Breast epithelium (tissue), 3 donors: ENCODE data around the gene RPS17.

Experiments
- CTCF ChIP-seq, 3 donors: fragments of 450-650 bp; IDR thresholded peaks; one replicate each; pipeline ENCODE4 v1.5.1; 2016 to 2017; ENCODE audit warnings: antibody characterized with exemption in 3 of 3, mild to moderate bottlenecking in 3 of 3, moderate library complexity in 3 of 3
- POLR2A ChIP-seq: fragments of 450-650 bp; IDR thresholded peaks from one replicate; pipeline ENCODE4 v1.6.1; 2016; ENCODE audit warnings: antibody characterized with exemption, mild to moderate bottlenecking, moderate library complexity

GRCh38 chr15:82587805-82588204 lies 47.5 kb upstream of the RPS17 start:
- TF ChIP-seq CTCF (IDR thresholded peaks at IDR 0.05) (no peak), POLR2A (no peak)
